Astrocyte (in vitro differentiated cells and primary cell): Measurements from ENCODE around the gene SPP1. TPM values are rescaled to one million over a fixed set of nuclear protein-coding genes. Genes with fewer than 3 reads are reported as not detected.
"Not testable (repeated sequence)": the region's sequence is repeated elsewhere in the genome, so short reads cannot be mapped to it uniquely, and the experiment has no call there.

Experiments
- DNase-seq: peaks from one replicate; pipeline ENCODE4 v3.0.0-alpha.2; 2010; ENCODE audit warnings: low read depth
- FAIRE-seq: peaks from 2 replicates; lab custom pipeline; 2011; peaks lifted over from hg19 to GRCh38; lab: Jason Lieb, UNC
- H2AFZ ChIP-seq: 2 replicates; pipeline ENCODE4 v1.6.0; 2012; ENCODE audit warnings: low read depth, low read length, inconsistent platforms
- H3K27ac ChIP-seq: 2 replicates; pipeline ENCODE4 v1.5.1; 2011; ENCODE audit warnings: low read depth, low read length, inconsistent platforms
- H3K27me3 ChIP-seq: 2 replicates; pipeline ENCODE4 v1.6.0; 2011; ENCODE audit warnings: low read length, inconsistent platforms; ENCODE audit not compliant: insufficient read depth
- H3K36me3 ChIP-seq: 2 replicates; pipeline ENCODE4 v1.5.1; 2011; ENCODE audit warnings: low read length, inconsistent platforms; ENCODE audit not compliant: insufficient read depth
- H3K4me1 ChIP-seq: 2 replicates; pipeline ENCODE4 v1.5.1; 2011; ENCODE audit warnings: low read length, inconsistent platforms; ENCODE audit not compliant: insufficient read depth
- H3K4me2 ChIP-seq: 2 replicates; pipeline ENCODE4 v1.6.0; 2012; ENCODE audit warnings: low read length, inconsistent platforms
- H3K4me3 ChIP-seq: 2 replicates; pipeline ENCODE4 v1.5.1; 2011; ENCODE audit warnings: low read depth, mild to moderate bottlenecking, low read length, inconsistent platforms; ENCODE audit not compliant: insufficient read depth
- H3K79me2 ChIP-seq: 2 replicates; pipeline ENCODE4 v1.6.0; 2012; ENCODE audit warnings: mild to moderate bottlenecking, low read length, inconsistent platforms; ENCODE audit not compliant: insufficient read depth
- H3K9ac ChIP-seq: 2 replicates; pipeline ENCODE4 v1.6.0; 2012; ENCODE audit warnings: mild to moderate bottlenecking, low read length, inconsistent platforms
- H3K9me3 ChIP-seq: 2 replicates; pipeline ENCODE4 v1.5.1; 2012; ENCODE audit warnings: low read depth, mild to moderate bottlenecking, low read length, inconsistent platforms; ENCODE audit not compliant: insufficient read depth
- H4K20me1 ChIP-seq: 2 replicates; pipeline ENCODE4 v1.6.0; 2012; ENCODE audit warnings: low read length, inconsistent platforms; ENCODE audit not compliant: insufficient read depth
- H3K27ac Mint-ChIP-seq: one replicate; pipeline ENCODE4 v1.8.0; 2021; ENCODE audit warnings: mild to moderate bottlenecking, mixed read lengths; ENCODE audit not compliant: unreplicated experiment
- H3K27me3 Mint-ChIP-seq: one replicate; pipeline ENCODE4 v1.8.0; 2021; ENCODE audit warnings: low read depth, mixed read lengths; ENCODE audit not compliant: unreplicated experiment
- H3K36me3 Mint-ChIP-seq: one replicate; pipeline ENCODE4 v1.8.0; 2021; ENCODE audit warnings: low read depth, mixed read lengths; ENCODE audit not compliant: unreplicated experiment
- H3K4me1 Mint-ChIP-seq: one replicate; pipeline ENCODE4 v1.8.0; 2021; ENCODE audit warnings: low read depth, mixed read lengths; ENCODE audit not compliant: unreplicated experiment
- H3K4me3 Mint-ChIP-seq: one replicate; pipeline ENCODE4 v1.8.0; 2021; ENCODE audit warnings: mild to moderate bottlenecking, moderate library complexity, mixed read lengths; ENCODE audit not compliant: unreplicated experiment
- H3K9me3 Mint-ChIP-seq: one replicate; pipeline ENCODE4 v1.8.0; 2021; ENCODE audit warnings: mild to moderate bottlenecking, mixed read lengths; ENCODE audit not compliant: unreplicated experiment
- EZH2 ChIP-seq: IDR thresholded peaks from 2 replicates; pipeline ENCODE4 v1.6.1; 2012; ENCODE audit warnings: mild to moderate bottlenecking, low read length, inconsistent platforms; ENCODE audit not compliant: insufficient read depth
- total RNA-seq: library from RNA; stranded (reverse); gene quantifications from 2 replicates; pipeline ENCODE4 v1.2.1, GENCODE V29; 2021
- TF ChIP-seq, protein P1 (sequence below): IDR thresholded peaks from 2 replicates; pipeline ENCODE4 v1.5.1; 2011; ENCODE audit warnings: low read depth, mild to moderate bottlenecking, inconsistent platforms, low read length, moderate library complexity; ENCODE audit not compliant: insufficient read depth

SPP1 gene
- total RNA-seq, 1 donor from 2014 or later = 217 TPM

DNA sequence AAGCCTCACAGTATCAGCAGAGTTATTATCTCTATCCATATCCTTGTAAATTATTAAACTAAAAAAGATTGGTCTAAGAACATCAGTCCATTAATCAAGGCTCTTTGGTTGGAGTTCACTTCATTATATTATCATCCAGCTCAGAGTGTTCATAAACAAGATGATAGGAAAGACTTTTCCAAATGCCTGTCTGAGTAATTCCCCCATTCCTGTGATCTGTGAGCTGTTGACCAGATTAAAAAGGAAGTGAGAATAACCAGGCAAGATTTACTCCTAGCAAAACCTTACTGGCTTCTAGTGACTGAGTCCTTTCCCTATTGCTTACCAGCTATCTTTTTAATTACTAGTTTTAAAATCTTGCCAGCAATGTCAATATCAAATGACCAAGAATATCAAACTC, 46.8 kb downstream of the SPP1 start:
- H3K4me3 Mint-ChIP-seq = no peak overlapping the region
- peaks cover 12% of the 10 kb centered on the region for H3K36me3 Mint-ChIP-seq
- H3K27ac ChIP-seq = no peak overlapping the region
- DNase-seq (no peak), FAIRE-seq (no peak)
- peaks cover 24% of the 10 kb centered on the region for H3K36me3 ChIP-seq
- H3K27ac Mint-ChIP-seq = no peak overlapping the region
- peaks cover 65% of the 10 kb centered on the region for H3K79me2 ChIP-seq
- H3K4me1 ChIP-seq = peaks cover 14% of the 10 kb centered on the region
- H3K4me3 ChIP-seq = no peak overlapping the region
- H3K9me3 ChIP-seq = no peaks in the 10 kb centered on the region
- peaks cover 14% of the 10 kb centered on the region for H3K4me1 Mint-ChIP-seq
- no peaks in the 10 kb centered on the region for H3K27me3 Mint-ChIP-seq
- H3K27me3 ChIP-seq = no peaks in the 10 kb centered on the region
- no peak for TF ChIP-seq EZH2
- TF ChIP-seq, protein P1, sequence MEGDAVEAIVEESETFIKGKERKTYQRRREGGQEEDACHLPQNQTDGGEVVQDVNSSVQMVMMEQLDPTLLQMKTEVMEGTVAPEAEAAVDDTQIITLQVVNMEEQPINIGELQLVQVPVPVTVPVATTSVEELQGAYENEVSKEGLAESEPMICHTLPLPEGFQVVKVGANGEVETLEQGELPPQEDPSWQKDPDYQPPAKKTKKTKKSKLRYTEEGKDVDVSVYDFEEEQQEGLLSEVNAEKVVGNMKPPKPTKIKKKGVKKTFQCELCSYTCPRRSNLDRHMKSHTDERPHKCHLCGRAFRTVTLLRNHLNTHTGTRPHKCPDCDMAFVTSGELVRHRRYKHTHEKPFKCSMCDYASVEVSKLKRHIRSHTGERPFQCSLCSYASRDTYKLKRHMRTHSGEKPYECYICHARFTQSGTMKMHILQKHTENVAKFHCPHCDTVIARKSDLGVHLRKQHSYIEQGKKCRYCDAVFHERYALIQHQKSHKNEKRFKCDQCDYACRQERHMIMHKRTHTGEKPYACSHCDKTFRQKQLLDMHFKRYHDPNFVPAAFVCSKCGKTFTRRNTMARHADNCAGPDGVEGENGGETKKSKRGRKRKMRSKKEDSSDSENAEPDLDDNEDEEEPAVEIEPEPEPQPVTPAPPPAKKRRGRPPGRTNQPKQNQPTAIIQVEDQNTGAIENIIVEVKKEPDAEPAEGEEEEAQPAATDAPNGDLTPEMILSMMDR = no peak
- no peak overlapping the region for H3K4me2 ChIP-seq
- H3K9me3 Mint-ChIP-seq = peaks cover 13% of the 10 kb centered on the region
- H2AFZ ChIP-seq = no peak overlapping the region
- H3K9ac ChIP-seq = no peak overlapping the region
- H4K20me1 ChIP-seq = peaks cover 7% of the 10 kb centered on the region

DNA sequence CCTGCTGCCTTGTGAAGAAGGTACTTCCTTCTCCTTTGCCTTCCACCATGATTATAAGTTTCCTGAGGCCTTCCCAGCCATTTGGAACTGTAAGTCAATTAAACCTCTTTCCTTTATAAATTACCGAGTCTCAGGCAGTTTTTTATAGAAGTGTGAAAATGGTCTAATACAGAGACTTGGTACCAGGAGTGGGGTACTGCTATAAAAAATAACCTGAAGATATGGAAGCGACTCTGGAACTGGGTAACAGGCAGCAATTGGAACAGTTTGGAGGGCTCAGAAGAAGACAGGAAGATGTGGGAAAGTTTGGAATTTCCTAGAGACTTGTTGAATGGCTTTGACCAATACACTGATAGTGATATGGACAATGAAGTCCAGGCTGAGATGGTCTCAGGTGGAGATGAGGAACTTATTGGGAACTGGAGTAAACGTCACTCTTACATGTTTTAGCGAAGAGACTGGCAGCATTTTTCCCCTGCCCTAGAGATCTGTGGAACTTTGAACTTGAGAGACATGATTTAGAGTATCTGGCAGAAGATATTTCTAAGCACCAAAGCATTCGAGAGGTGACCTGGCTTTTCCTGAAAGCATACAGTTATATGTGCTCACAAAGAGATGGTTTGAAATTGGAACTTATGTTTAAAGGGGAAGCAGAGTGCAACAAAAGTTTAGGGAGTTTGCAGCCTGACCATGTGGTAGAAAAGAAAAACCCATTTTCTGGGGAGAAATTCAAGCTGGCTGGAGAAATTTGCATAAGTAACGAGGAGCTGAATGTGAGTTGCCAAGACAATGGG, 50.6 kb downstream of the SPP1 start:
- H3K9me3 ChIP-seq, H3K27ac ChIP-seq, DNase-seq, H3K27me3 Mint-ChIP-seq, H3K9ac ChIP-seq, H3K4me3 Mint-ChIP-seq, H2AFZ ChIP-seq, H3K4me2 ChIP-seq, H3K4me3 ChIP-seq, H3K27ac Mint-ChIP-seq, FAIRE-seq, H3K27me3 ChIP-seq: not testable (repeated sequence)
- Mint-ChIP-seq H3K4me1 (peaks cover 20% of the 10 kb centered on the region), H3K36me3 (peaks cover 28% of the 10 kb centered on the region), H3K9me3 (peaks cover 19% of the 10 kb centered on the region)
- Histone ChIP-seq H3K36me3 (peaks cover 25% of the 10 kb centered on the region), H3K4me1 (peaks cover 18% of the 10 kb centered on the region), H3K79me2 (peaks cover 44% of the 10 kb centered on the region), H4K20me1 (peaks cover 11% of the 10 kb centered on the region)

GRCh38 chr4:88027611-88028608, 52.4 kb downstream of the SPP1 start:
- no peaks in the 10 kb centered on the region for H3K27me3 Mint-ChIP-seq
- Histone ChIP-seq H3K27ac (peak overlapping the region; percentile 42), H4K20me1 (peaks cover 12% of the 10 kb centered on the region), H3K9ac (peak overlapping the region; percentile 14), H3K9me3 (no peaks in the 10 kb centered on the region), H3K36me3 (peaks cover 22% of the 10 kb centered on the region), H3K79me2 (peaks cover 27% of the 10 kb centered on the region), H2AFZ (no peak overlapping the region), H3K4me3 (no peak overlapping the region), H3K4me1 (peaks cover 18% of the 10 kb centered on the region), H3K27me3 (no peaks in the 10 kb centered on the region), H3K4me2 (peak overlapping the region; percentile 40)
- DNase-seq = peak; percentile 95
- H3K36me3 Mint-ChIP-seq = peaks cover 26% of the 10 kb centered on the region
- peaks cover 20% of the 10 kb centered on the region for H3K4me1 Mint-ChIP-seq
- peaks cover 19% of the 10 kb centered on the region for H3K9me3 Mint-ChIP-seq
- TF ChIP-seq, protein P1 = no peak
- TF ChIP-seq EZH2 = no peak
- H3K27ac Mint-ChIP-seq = peak overlapping the region; percentile 77
- peak; percentile 93 for FAIRE-seq
- H3K4me3 Mint-ChIP-seq = no peak overlapping the region
